Measurements from ENCODE around the gene SUCLA2. TPM values are rescaled to one million over a fixed set of nuclear protein-coding genes. Genes with fewer than 3 reads are reported as not detected.

SUCLA2 gene
- total and polyA plus RNA-seq, 5 donors from 2014 or later: 14.0 to 25.8 (median 17.4) TPM

GRCh38 chr13:47932950-47933923 is 67.8 kb downstream of the SUCLA2 start:
- Mint-ChIP-seq H3K27ac (no peak overlapping the region), H3K9me3 (peaks cover 0 to 3% (median 0%) of the 10 kb centered on the region in 7 donors), H3K4me1 (peaks cover 0 to 2% (median 0%) of the 10 kb centered on the region in 4 donors), H3K36me3 (peaks cover 12% of the 10 kb centered on the region), H3K27me3 (no peaks in the 10 kb centered on the region), H3K4me3 (no peak overlapping the region)
- DNase-seq (no peak), ATAC-seq (ENCODE audit: low read depth in 2 of 2) (no peak)
- Histone ChIP-seq H3K9me3 (ENCODE audit: control insufficient read depth in 2 of 2, low read length in 2 of 2) (no peaks in the 10 kb centered on the region), H3K36me3 (ENCODE audit: control insufficient read depth, insufficient read depth, low read length) (no peaks in the 10 kb centered on the region), H3K4me1 (ENCODE audit: control insufficient read depth, insufficient read depth, low read length, poor library complexity, severe bottlenecking) (no peaks in the 10 kb centered on the region), H3K27ac (ENCODE audit: insufficient read depth, low read length, poor library complexity, severe bottlenecking) (no peak overlapping the region), H3K4me3 (ENCODE audit: low read depth, low read length) (no peak overlapping the region), H3K27me3 (ENCODE audit: control insufficient read depth, insufficient read depth, low read length) (no peaks in the 10 kb centered on the region)

- H3K4me3 Mint-ChIP-seq: peak overlapping the region in 1 of 4 donors; percentile 8
- Histone ChIP-seq H3K9me3 (ENCODE audit: control insufficient read depth in 2 of 2, low read length in 2 of 2) (no peaks in the 10 kb centered on the region), H3K4me3 (ENCODE audit: low read depth, low read length) (no peak overlapping the region), H3K4me1 (ENCODE audit: control insufficient read depth, insufficient read depth, low read length, poor library complexity, severe bottlenecking) (no peaks in the 10 kb centered on the region), H3K27me3 (ENCODE audit: control insufficient read depth, insufficient read depth, low read length) (no peaks in the 10 kb centered on the region), H3K36me3 (ENCODE audit: control insufficient read depth, insufficient read depth, low read length) (no peaks in the 10 kb centered on the region), H3K27ac (ENCODE audit: insufficient read depth, low read length, poor library complexity, severe bottlenecking) (no peak overlapping the region)
- no peak for ATAC-seq (ENCODE audit: low read depth in 2 of 2)
- H3K36me3 Mint-ChIP-seq: no peaks in the 10 kb centered on the region
- H3K9me3 Mint-ChIP-seq: no peaks in the 10 kb centered on the region
- peaks cover 0 to 2% (median 0%) of the 10 kb centered on the region in 4 donors for H3K4me1 Mint-ChIP-seq
- no peak for DNase-seq
- H3K27me3 Mint-ChIP-seq: no peaks in the 10 kb centered on the region
- no peak overlapping the region for H3K27ac Mint-ChIP-seq
These were observed 70.4 kb downstream of the SUCLA2 start for GRCh38 chr13:47930649-47931165.

DNA sequence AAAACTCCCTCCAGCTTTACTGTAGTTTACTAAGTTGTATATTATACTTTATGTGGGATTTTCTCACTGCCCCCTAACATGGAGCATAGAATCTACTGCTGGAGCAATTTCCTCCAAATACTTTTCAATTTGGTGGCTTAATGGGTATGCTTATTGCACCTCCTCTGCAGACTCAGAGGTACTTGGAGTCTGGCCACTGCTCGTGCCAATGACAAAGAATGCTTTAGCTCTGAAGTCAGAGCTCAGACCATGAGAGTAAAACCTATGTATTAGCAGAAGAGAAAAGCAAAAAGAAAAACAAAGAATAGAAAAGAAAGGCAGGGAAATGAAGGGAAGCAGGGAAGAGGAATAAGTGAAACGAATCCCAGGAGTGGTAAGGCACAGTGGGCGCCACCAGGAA is 71.9 kb downstream of the SUCLA2 start:
- no peak overlapping the region for H3K27ac Mint-ChIP-seq
- Histone ChIP-seq H3K4me3 (ENCODE audit: low read depth, low read length) (no peak overlapping the region), H3K4me1 (ENCODE audit: control insufficient read depth, insufficient read depth, low read length, poor library complexity, severe bottlenecking) (no peaks in the 10 kb centered on the region), H3K9me3 (ENCODE audit: control insufficient read depth in 2 of 2, low read length in 2 of 2) (no peaks in the 10 kb centered on the region), H3K27me3 (ENCODE audit: control insufficient read depth, insufficient read depth, low read length) (no peaks in the 10 kb centered on the region), H3K36me3 (ENCODE audit: control insufficient read depth, insufficient read depth, low read length) (no peaks in the 10 kb centered on the region), H3K27ac (ENCODE audit: insufficient read depth, low read length, poor library complexity, severe bottlenecking) (no peak overlapping the region)
- H3K9me3 Mint-ChIP-seq: peaks cover 0 to under 1% (median 0%) of the 10 kb centered on the region in 7 donors
- DNase-seq (no peak), ATAC-seq (ENCODE audit: low read depth in 2 of 2) (no peak)
- no peak overlapping the region for H3K4me3 Mint-ChIP-seq
- H3K4me1 Mint-ChIP-seq: peaks cover 0 to 2% (median 0%) of the 10 kb centered on the region in 4 donors
- H3K27me3 Mint-ChIP-seq: no peaks in the 10 kb centered on the region
- no peaks in the 10 kb centered on the region for H3K36me3 Mint-ChIP-seq

- Histone ChIP-seq H3K36me3 (ENCODE audit: control insufficient read depth, insufficient read depth, low read length) (no peaks in the 10 kb centered on the region), H3K9me3 (ENCODE audit: control insufficient read depth in 2 of 2, low read length in 2 of 2) (no peaks in the 10 kb centered on the region), H3K4me1 (ENCODE audit: control insufficient read depth, insufficient read depth, low read length, poor library complexity, severe bottlenecking) (no peaks in the 10 kb centered on the region), H3K27ac (ENCODE audit: insufficient read depth, low read length, poor library complexity, severe bottlenecking) (no peak overlapping the region), H3K4me3 (ENCODE audit: low read depth, low read length) (no peak overlapping the region), H3K27me3 (ENCODE audit: control insufficient read depth, insufficient read depth, low read length) (no peaks in the 10 kb centered on the region)
- Mint-ChIP-seq H3K36me3 (peaks cover 12% of the 10 kb centered on the region), H3K9me3 (peaks cover 1 to 10% (median 7%) of the 10 kb centered on the region in 7 donors), H3K4me1 (no peaks in the 10 kb centered on the region), H3K27me3 (peaks cover 6% of the 10 kb centered on the region), H3K4me3 (no peak overlapping the region), H3K27ac (no peak overlapping the region)
- DNase-seq (no peak), ATAC-seq (ENCODE audit: low read depth in 2 of 2) (no peak)
These were observed 84.0 kb downstream of the SUCLA2 start for GRCh38 chr13:47917022-47917574.

DNA sequence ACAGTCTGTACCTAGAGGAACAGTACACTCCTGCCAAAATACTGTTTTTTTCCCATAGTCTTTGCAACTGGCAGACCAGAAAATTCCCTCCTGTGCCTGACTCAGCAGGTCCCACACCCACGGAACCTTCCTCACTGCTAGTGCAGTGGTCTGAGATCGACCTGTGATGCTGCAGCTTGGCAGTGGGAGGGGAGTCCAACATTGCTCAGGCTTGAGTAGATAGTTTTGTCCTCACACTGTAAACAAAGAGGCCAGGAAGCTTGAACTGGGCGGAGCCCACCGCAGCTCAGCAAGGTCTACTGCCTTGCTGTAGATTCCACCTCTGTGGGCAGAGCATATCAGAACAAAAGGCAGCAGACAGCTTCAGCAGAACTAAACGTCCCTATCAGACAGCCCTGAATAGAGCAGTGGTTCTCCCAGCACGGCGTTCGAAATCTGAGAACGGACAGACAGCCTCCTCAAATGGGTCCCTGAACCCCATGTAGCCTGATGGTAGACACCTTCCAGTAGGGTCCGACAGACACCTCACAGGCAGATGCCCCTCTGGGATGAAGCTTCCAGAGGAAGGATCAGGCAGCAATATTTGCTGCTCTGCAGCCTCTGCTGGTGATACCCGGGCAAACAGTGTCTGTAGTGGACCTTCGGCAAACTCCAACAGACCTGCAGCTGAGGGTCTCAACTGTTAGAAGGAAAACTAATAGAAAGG is 92.7 kb downstream of the SUCLA2 start:
- peaks cover 33% of the 10 kb centered on the region for H3K36me3 Mint-ChIP-seq
- Histone ChIP-seq H3K9me3 (ENCODE audit: control insufficient read depth in 2 of 2, low read length in 2 of 2) (no peaks in the 10 kb centered on the region), H3K4me1 (ENCODE audit: control insufficient read depth, insufficient read depth, low read length, poor library complexity, severe bottlenecking) (no peaks in the 10 kb centered on the region), H3K27ac (ENCODE audit: insufficient read depth, low read length, poor library complexity, severe bottlenecking) (no peak overlapping the region), H3K4me3 (ENCODE audit: low read depth, low read length) (no peak overlapping the region), H3K36me3 (ENCODE audit: control insufficient read depth, insufficient read depth, low read length) (no peaks in the 10 kb centered on the region), H3K27me3 (ENCODE audit: control insufficient read depth, insufficient read depth, low read length) (no peaks in the 10 kb centered on the region)
- peaks cover 0 to 5% (median 1%) of the 10 kb centered on the region in 4 donors for H3K4me1 Mint-ChIP-seq
- peaks cover 0 to 9% (median 4%) of the 10 kb centered on the region in 7 donors for H3K9me3 Mint-ChIP-seq
- peak in 1 of 3 donors; percentile 38 for DNase-seq
- no peak overlapping the region for H3K27ac Mint-ChIP-seq
- H3K27me3 Mint-ChIP-seq: no peaks in the 10 kb centered on the region
- no peak for ATAC-seq (ENCODE audit: low read depth in 2 of 2)
- H3K4me3 Mint-ChIP-seq: peak overlapping the region in 1 of 4 donors; percentile 1

DNA sequence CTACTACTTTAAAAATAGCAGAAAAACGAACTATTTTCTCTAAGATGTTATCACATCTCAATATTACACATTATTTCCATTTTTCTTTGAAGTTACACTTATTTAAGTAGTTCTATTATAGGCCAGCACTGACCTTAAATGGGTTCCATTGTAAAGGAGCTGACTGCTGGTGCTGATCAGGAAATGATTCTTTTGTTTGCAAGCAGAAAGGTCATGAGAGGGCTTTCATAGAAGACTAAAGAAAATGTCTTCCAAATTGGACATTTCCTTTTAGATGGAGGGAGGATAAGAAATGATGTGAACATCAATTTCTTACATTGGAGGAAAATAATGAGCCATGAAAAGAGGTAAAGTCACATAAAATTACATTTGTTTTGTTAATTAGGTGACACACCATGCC is 96.2 kb downstream of the SUCLA2 start:
- Histone ChIP-seq H3K9me3 (ENCODE audit: control insufficient read depth in 2 of 2, low read length in 2 of 2) (no peaks in the 10 kb centered on the region), H3K27ac (ENCODE audit: insufficient read depth, low read length, poor library complexity, severe bottlenecking) (no peak overlapping the region), H3K36me3 (ENCODE audit: control insufficient read depth, insufficient read depth, low read length) (no peaks in the 10 kb centered on the region), H3K27me3 (ENCODE audit: control insufficient read depth, insufficient read depth, low read length) (no peaks in the 10 kb centered on the region), H3K4me3 (ENCODE audit: low read depth, low read length) (no peak overlapping the region), H3K4me1 (ENCODE audit: control insufficient read depth, insufficient read depth, low read length, poor library complexity, severe bottlenecking) (no peaks in the 10 kb centered on the region)
- no peak for DNase-seq
- H3K27me3 Mint-ChIP-seq: no peaks in the 10 kb centered on the region
- peak overlapping the region in 1 of 4 donors; percentile 83 for H3K4me3 Mint-ChIP-seq
- no peak overlapping the region for H3K27ac Mint-ChIP-seq
- peaks cover 0 to 4% (median 0%) of the 10 kb centered on the region in 7 donors for H3K9me3 Mint-ChIP-seq
- ATAC-seq (ENCODE audit: low read depth in 2 of 2): no peak
- peaks cover 36% of the 10 kb centered on the region for H3K36me3 Mint-ChIP-seq
- H3K4me1 Mint-ChIP-seq: peaks cover 0 to 5% (median 0%) of the 10 kb centered on the region in 4 donors

GRCh38 chr13:47904241-47904640 is 96.8 kb downstream of the SUCLA2 start:
- no peaks in the 10 kb centered on the region for H3K27me3 Mint-ChIP-seq
- H3K9me3 Mint-ChIP-seq: peaks cover 0 to 4% (median 0%) of the 10 kb centered on the region in 7 donors
- no peak overlapping the region for H3K27ac ChIP-seq (ENCODE audit: insufficient read depth, low read length, poor library complexity, severe bottlenecking)
- DNase-seq (no peak), ATAC-seq (ENCODE audit: low read depth in 2 of 2) (no peak)
- H3K36me3 Mint-ChIP-seq: peaks cover 37% of the 10 kb centered on the region
- no peaks in the 10 kb centered on the region for H3K27me3 ChIP-seq (ENCODE audit: control insufficient read depth, insufficient read depth, low read length)
- H3K4me3 ChIP-seq (ENCODE audit: low read depth, low read length): peak overlapping the region; percentile 11
- H3K27ac Mint-ChIP-seq: peak overlapping the region in 1 of 3 donors; percentile 59
- no peaks in the 10 kb centered on the region for H3K9me3 ChIP-seq (ENCODE audit: control insufficient read depth in 2 of 2, low read length in 2 of 2)
- peaks cover 0 to 5% (median 0%) of the 10 kb centered on the region in 4 donors for H3K4me1 Mint-ChIP-seq
- no peak overlapping the region for H3K4me3 Mint-ChIP-seq
- no peaks in the 10 kb centered on the region for H3K36me3 ChIP-seq (ENCODE audit: control insufficient read depth, insufficient read depth, low read length)
- no peaks in the 10 kb centered on the region for H3K4me1 ChIP-seq (ENCODE audit: control insufficient read depth, insufficient read depth, low read length, poor library complexity, severe bottlenecking)

All from CD4-positive, CD25-positive, alpha-beta regulatory T cell (primary cell).